BE2C (cell line): ENCODE data around the gene TTLL11.
A peak's percentile ranks its signal among the peaks of the same experiment; 100 is the strongest.

Experiments used
- DNase-seq: peaks from one replicate; pipeline ENCODE4 v3.0.0-alpha.2; 2020
- H3K27me3 ChIP-seq: fragments of 250-450 bp; sonication (Bioruptor Pico); 2 replicates; pipeline ENCODE4 v1.5.1; 2020; ENCODE audit warnings: mild to moderate bottlenecking
- H3K36me3 ChIP-seq: fragments of 250-450 bp; sonication (Bioruptor Pico); 2 replicates; pipeline ENCODE4 v1.5.1; 2020; ENCODE audit warnings: mild to moderate bottlenecking
- H3K4me1 ChIP-seq: fragments of 250-450 bp; sonication (Bioruptor Pico); 2 replicates; pipeline ENCODE4 v1.5.1; 2020
- H3K4me3 ChIP-seq: 2 replicates; pipeline ENCODE4 v1.5.1; 2011; ENCODE audit warnings: low read depth, low read length
- H3K9me3 ChIP-seq: fragments of 250-450 bp; sonication (Bioruptor Pico); 2 replicates; pipeline ENCODE4 v1.5.1; 2020
- CTCF ChIP-seq: IDR thresholded peaks from 2 replicates; pipeline ENCODE4 v1.5.1; 2012; ENCODE audit warnings: mild to moderate bottlenecking, low read depth, low read length

Gene TTLL11

DNA sequence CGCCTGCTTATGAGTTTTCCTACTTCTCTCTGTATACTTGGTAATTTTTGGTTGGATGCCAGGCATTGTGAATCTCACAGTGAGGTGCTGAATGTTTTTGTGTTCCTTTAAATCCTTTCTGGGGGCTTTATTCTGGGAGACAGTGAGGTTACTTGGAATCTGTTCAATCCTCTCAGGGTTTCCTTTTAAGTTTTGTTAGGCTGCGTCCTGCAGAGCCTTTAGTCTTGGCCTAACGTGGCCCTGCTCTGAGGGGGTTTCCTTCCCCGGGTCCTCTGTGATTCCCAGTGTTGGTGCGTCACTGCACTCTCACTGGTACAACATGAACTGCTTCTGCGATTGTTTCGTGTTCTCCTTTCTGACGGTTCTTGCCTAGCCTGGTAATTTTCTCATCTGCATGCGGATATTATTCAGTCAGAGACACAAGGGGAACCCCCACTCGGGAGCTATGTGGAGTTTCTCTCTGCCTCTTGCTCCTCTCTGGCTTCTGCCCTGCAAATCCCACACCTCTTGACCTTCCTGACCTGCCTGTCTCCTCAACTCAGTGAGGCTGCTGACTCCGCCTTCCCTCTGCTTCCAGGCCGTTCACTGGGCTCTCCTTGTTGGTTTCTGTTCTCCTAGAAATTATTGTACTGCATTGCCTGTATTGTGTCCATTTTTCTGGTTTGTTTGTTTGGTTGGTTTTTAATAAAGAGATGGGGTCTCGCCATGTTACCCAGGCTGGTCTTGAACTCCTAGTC is 313.6 kb downstream of the TTLL11 start:
- H3K36me3 ChIP-seq = peaks cover 40% of the 10 kb centered on the region
- TF ChIP-seq CTCF = no peak
- no peaks in the 10 kb centered on the region for H3K27me3 ChIP-seq
- H3K9me3 ChIP-seq = no peaks in the 10 kb centered on the region
- H3K4me3 ChIP-seq = no peak overlapping the region
- peaks cover 24% of the 10 kb centered on the region for H3K4me1 ChIP-seq
- DNase-seq = peak; percentile 2

DNA sequence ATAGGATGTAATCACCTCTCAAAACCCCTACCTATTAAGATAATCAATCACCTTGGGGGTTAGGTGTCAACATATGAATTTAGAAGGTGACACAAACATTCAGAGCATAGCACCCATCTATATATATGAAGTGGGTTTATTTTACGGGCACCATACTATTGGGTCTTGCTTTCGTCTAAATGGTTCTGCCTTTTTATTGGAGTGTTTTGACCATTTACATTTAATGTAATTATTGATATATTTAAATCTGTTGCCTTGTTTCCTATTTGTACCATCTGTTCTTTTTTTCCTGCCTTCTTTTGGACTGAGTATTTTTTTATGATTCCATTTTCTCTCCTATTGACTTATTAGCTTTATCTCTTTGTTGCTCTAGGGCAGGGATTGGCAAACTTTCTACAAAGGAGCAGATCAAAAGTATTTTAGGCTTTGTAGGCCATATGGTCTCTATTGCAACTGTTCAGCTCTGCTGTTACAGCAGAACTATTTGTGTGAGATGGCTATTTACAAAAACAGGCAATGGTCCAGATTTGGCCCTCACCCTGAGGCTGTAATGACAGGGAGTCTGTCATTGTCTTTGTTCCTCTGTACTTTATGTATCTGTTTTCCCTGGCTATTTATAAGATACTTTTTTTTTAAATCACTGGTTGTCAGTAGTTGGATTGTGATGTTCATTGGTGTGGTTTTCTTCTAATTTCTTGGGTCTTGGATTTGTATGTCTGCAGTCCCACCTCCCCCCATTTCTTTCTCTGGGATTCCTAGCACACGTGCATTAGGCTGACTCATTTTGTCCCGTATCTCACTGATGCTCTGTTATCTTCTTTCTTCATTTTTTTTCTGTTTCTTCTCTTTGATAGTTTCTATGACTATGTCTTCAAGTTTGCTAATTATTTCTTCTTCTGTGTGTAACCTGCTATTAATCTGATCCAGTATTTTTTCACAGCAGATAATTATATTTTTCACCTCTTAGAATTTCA is 314.6 kb downstream of the TTLL11 start:
- peaks cover 42% of the 10 kb centered on the region for H3K36me3 ChIP-seq
- DNase-seq = peak; percentile 59
- no peak for TF ChIP-seq CTCF

GRCh38 chr9:121776739-121777637 is 316.1 kb downstream of the TTLL11 start:
- H3K36me3 ChIP-seq = peaks cover 39% of the 10 kb centered on the region
- no peak for TF ChIP-seq CTCF

More for the DNA sequence above, 314.6 kb downstream of the TTLL11 start:
- Histone ChIP-seq H3K4me1 (peaks cover 16% of the 10 kb centered on the region), H3K4me3 (no peak overlapping the region), H3K27me3 (no peaks in the 10 kb centered on the region), H3K9me3 (no peaks in the 10 kb centered on the region)

DNA sequence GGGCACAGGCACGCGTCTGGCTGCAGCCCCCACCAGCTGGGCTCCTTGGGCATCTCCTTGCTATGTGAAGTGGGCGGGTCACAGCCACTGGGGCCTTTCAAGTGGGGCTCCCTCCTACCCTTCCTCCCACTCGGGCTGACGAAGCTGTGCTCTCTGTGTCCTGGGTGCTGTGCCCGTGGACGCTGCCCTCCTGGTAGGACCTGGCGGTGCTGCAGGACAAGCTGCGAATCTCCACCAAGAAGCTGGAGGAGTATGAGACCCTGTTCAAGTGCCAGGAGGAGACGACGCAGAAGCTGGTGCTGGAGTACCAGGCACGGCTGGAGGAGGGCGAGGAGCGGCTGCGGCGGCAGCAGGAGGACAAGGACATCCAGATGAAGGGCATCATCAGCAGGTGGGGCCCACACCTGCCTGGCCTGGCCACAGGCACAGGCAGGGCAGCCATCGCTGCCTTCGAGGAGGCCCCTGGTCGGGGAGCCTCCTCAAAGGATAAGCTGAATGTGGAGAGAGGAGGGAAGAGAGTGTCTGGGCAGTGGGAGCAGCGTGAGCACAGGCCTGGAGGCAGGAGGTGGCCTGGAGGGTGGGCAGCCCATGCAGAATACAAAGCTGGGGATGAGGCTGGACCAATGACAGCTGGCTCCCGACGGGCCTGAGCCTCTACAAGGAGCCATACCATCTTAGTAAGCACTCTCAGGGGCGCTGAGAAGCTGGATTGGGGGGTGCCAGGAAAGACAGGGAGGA is 316.9 kb downstream of the TTLL11 start:
- peaks cover 31% of the 10 kb centered on the region for H3K36me3 ChIP-seq
- DNase-seq = peak; percentile 2

More at GRCh38 chr9:121776739-121777637, 316.1 kb downstream of the TTLL11 start:
- H3K9me3 ChIP-seq = no peaks in the 10 kb centered on the region
- peaks cover 9% of the 10 kb centered on the region for H3K4me1 ChIP-seq
- no peak overlapping the region for H3K4me3 ChIP-seq
- no peaks in the 10 kb centered on the region for H3K27me3 ChIP-seq
- no peak for DNase-seq

More for the DNA sequence above, 316.9 kb downstream of the TTLL11 start:
- H3K4me3 ChIP-seq = no peak overlapping the region
- no peaks in the 10 kb centered on the region for H3K9me3 ChIP-seq
- no peak for TF ChIP-seq CTCF
- no peaks in the 10 kb centered on the region for H3K27me3 ChIP-seq
- peaks cover 9% of the 10 kb centered on the region for H3K4me1 ChIP-seq
